ENCODE measurements around the gene ZBTB44. TPM values are rescaled to one million over a fixed set of nuclear protein-coding genes. Genes with fewer than 3 reads are reported as not detected.

Gene ZBTB44
- total RNA-seq, 1 experiment from 2014 or later = 27.5 TPM

GRCh38 chr11:130244848-130245247, 69.9 kb downstream of the ZBTB44 start:
- Histone ChIP-seq H3K4me3 (ENCODE audit: low read length) (no peak overlapping the region), H3K36me3 (ENCODE audit: low read depth, low read length) (no peaks in the 10 kb centered on the region), H3K9ac (ENCODE audit: low read length) (no peak overlapping the region), H3K9me2 (replicated peaks; ENCODE audit: low read length) (no peaks in the 10 kb centered on the region), H3K27ac (ENCODE audit: low read length) (no peak overlapping the region), H3K79me2 (ENCODE audit: low read length) (no peaks in the 10 kb centered on the region; the same call in 1 of the 2 replicates), H2AFZ (ENCODE audit: low read length) (no peak overlapping the region), H3F3A (ENCODE audit: low read length, unreplicated experiment) (no peaks in the 10 kb centered on the region), H4K20me1 (ENCODE audit: low read length) (no peaks in the 10 kb centered on the region), H3K9me3 (ENCODE audit: low read length) (no peaks in the 10 kb centered on the region), H3K27me3 (ENCODE audit: low read length) (no peaks in the 10 kb centered on the region), H3K4me2 (ENCODE audit: low read length) (no peak overlapping the region), H3K4me1 (ENCODE audit: insufficient read depth, low read length) (peaks cover 9% of the 10 kb centered on the region; the same call in 1 of the 2 replicates)
- TF ChIP-seq EZH2 (IDR thresholded peaks at IDR 0.05; ENCODE audit: low read length, unreplicated experiment) (no peak), EZH2phosphoT487 (IDR thresholded peaks at IDR 0.05; ENCODE audit: borderline replicate concordance, low read length) (no peak), CTCF (conservative IDR thresholded peaks at IDR 0.05; ENCODE audit: low read depth, low read length) (no peak)
- no peak for DNase-seq
- CTCF ChIA-PET = no interaction called here
- intact Hi-C loops (cut with micrococcal nuclease) = no loop called here
- no peak for ATAC-seq
- POLR2A ChIA-PET (ENCODE audit: unreplicated experiment) = no interaction called here
- BruUV-seq (replicated peaks) = no TSS peak

- DNase-seq (no peak), ATAC-seq (no peak)
- H3K27ac ChIP-seq (ENCODE audit: low read length) = no peak overlapping the region
- H3K9ac ChIP-seq (ENCODE audit: low read length) = no peak overlapping the region
- ChIA-PET CTCF (no interaction called here), POLR2A (ENCODE audit: unreplicated experiment) (no interaction called here)
- no peak overlapping the region for H3K4me2 ChIP-seq (ENCODE audit: low read length)
- H3F3A ChIP-seq (ENCODE audit: low read length, unreplicated experiment) = no peaks in the 10 kb centered on the region
- TF ChIP-seq CTCF (conservative IDR thresholded peaks at IDR 0.05; ENCODE audit: low read depth, low read length) (no peak), EZH2phosphoT487 (IDR thresholded peaks at IDR 0.05; ENCODE audit: borderline replicate concordance, low read length) (no peak), EZH2 (IDR thresholded peaks at IDR 0.05; ENCODE audit: low read length, unreplicated experiment) (no peak)
- H4K20me1 ChIP-seq (ENCODE audit: low read length) = no peaks in the 10 kb centered on the region
- H3K4me3 ChIP-seq (ENCODE audit: low read length) = no peak overlapping the region
- H3K9me2 ChIP-seq (replicated peaks; ENCODE audit: low read length) = no peaks in the 10 kb centered on the region
- H2AFZ ChIP-seq (ENCODE audit: low read length) = no peak overlapping the region
- no peaks in the 10 kb centered on the region for H3K9me3 ChIP-seq (ENCODE audit: low read length)
- peaks cover 9% of the 10 kb centered on the region; the same call in 1 of the 2 replicates for H3K4me1 ChIP-seq (ENCODE audit: insufficient read depth, low read length)
- no TSS peak for BruUV-seq (replicated peaks)
- intact Hi-C loops (cut with micrococcal nuclease) = no loop called here
- no peaks in the 10 kb centered on the region for H3K79me2 ChIP-seq (ENCODE audit: low read length)
- H3K27me3 ChIP-seq (ENCODE audit: low read length) = no peaks in the 10 kb centered on the region
- H3K36me3 ChIP-seq (ENCODE audit: low read depth, low read length) = no peaks in the 10 kb centered on the region
Measured at GRCh38 chr11:130243816-130244215, 70.9 kb downstream of the ZBTB44 start.

DNA sequence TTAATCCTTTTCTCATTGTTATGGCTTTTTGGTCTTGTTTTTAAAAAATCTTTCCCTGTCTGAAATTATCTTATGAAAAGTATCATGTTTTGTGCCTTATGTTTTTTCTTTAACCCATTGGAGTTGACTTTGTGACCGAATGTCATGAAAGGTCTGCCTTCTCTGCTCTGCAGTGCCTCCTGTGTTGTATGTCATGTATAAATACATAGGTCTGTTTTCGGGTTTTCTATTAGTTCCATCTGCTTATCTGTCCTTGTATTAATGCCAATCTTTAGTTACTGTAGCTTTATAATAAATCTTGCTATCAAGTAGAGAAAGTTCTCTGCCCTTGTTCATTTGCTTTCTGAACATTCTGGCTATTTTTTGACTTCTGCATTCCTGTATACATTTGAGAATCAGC, 73.0 kb downstream of the ZBTB44 start:
- no peak overlapping the region for H3K4me3 ChIP-seq (ENCODE audit: low read length)
- no peak overlapping the region for H3K27ac ChIP-seq (ENCODE audit: low read length)
- ChIA-PET POLR2A (ENCODE audit: unreplicated experiment) (no interaction called here), CTCF (no interaction called here)
- no peaks in the 10 kb centered on the region for H3K79me2 ChIP-seq (ENCODE audit: low read length)
- TF ChIP-seq EZH2phosphoT487 (IDR thresholded peaks at IDR 0.05; ENCODE audit: borderline replicate concordance, low read length) = no peak
- TF ChIP-seq CTCF (conservative IDR thresholded peaks at IDR 0.05; ENCODE audit: low read depth, low read length) = peak; percentile 37; the same call in 1 of the 2 replicates
- ATAC-seq (no peak), DNase-seq (no peak)
- no peaks in the 10 kb centered on the region; the same call in 1 of the 2 replicates for H3K36me3 ChIP-seq (ENCODE audit: low read depth, low read length)
- H2AFZ ChIP-seq (ENCODE audit: low read length) = no peak overlapping the region
- peaks cover 4% of the 10 kb centered on the region; the same call in 1 of the 2 replicates for H3K4me1 ChIP-seq (ENCODE audit: insufficient read depth, low read length)
- no peaks in the 10 kb centered on the region for H3K27me3 ChIP-seq (ENCODE audit: low read length)
- intact Hi-C loops (cut with micrococcal nuclease) = no loop called here
- no peaks in the 10 kb centered on the region for H4K20me1 ChIP-seq (ENCODE audit: low read length)
- BruUV-seq (replicated peaks) = no TSS peak
- H3K9ac ChIP-seq (ENCODE audit: low read length) = no peak overlapping the region
- H3F3A ChIP-seq (ENCODE audit: low read length, unreplicated experiment) = no peaks in the 10 kb centered on the region
- H3K4me2 ChIP-seq (ENCODE audit: low read length) = no peak overlapping the region
- no peaks in the 10 kb centered on the region for H3K9me3 ChIP-seq (ENCODE audit: low read length)
- no peaks in the 10 kb centered on the region for H3K9me2 ChIP-seq (replicated peaks; ENCODE audit: low read length)

Data from PC-3 (cell line).